GM18507 (cell line): ENCODE results near the gene ELMOD3.
"Not testable (repeated sequence)": the region's sequence is repeated elsewhere in the genome, so short reads cannot be mapped to it uniquely, and the experiment has no call there.

Experiments used
- DNase-seq: peaks from one replicate; pipeline ENCODE4 v3.0.0; 2011; ENCODE audit warnings: low read depth; ENCODE audit not compliant: insufficient read length; ENCODE audit errors: extremely low spot score
- FAIRE-seq: peaks from 2 replicates; lab custom pipeline; 2011; peaks lifted over from hg19 to GRCh38; lab: Jason Lieb, UNC

Gene ELMOD3

GRCh38 chr2:85327822-85328617 lies 26.5 kb upstream of the ELMOD3 start, which contains the start of gene TGOLN2:
TSS of gene TGOLN2 (minus strand) at chr2:85327989. CDS start at chr2:85327962, 27 bp downstream.
- FAIRE-seq (peak; percentile 79), DNase-seq (peak; percentile 97)

GRCh38 chr2:85329181-85329651 lies 25.4 kb upstream of the ELMOD3 start:
- FAIRE-seq (no peak), DNase-seq (no peak)

- not testable (repeated sequence) for FAIRE-seq
Measured at GRCh38 chr2:85329701-85330100, 24.9 kb upstream of the ELMOD3 start.

GRCh38 chr2:85330839-85331636 lies 23.5 kb upstream of the ELMOD3 start:
- no peak for DNase-seq
- no peak for FAIRE-seq

More at GRCh38 chr2:85329701-85330100, 24.9 kb upstream of the ELMOD3 start:
- DNase-seq, result not testable (repeated sequence)

GRCh38 chr2:85333877-85334276 lies 20.7 kb upstream of the ELMOD3 start:
- not testable (repeated sequence) for DNase-seq, FAIRE-seq

- FAIRE-seq, result no peak
- DNase-seq, result no peak
Measured at GRCh38 chr2:85334928-85335327, 19.6 kb upstream of the ELMOD3 start.

- no peak for FAIRE-seq
- DNase-seq, result no peak
Measured at GRCh38 chr2:85340034-85340892, 14.3 kb upstream of the ELMOD3 start.

GRCh38 chr2:85341269-85342029 lies 13.1 kb upstream of the ELMOD3 start:
- DNase-seq, result no peak
- no peak for FAIRE-seq

- DNase-seq, result no peak
- no peak for FAIRE-seq
Measured at GRCh38 chr2:85342156-85342555, 12.4 kb upstream of the ELMOD3 start.

GRCh38 chr2:85343207-85343895 lies 11.2 kb upstream of the ELMOD3 start:
- DNase-seq, FAIRE-seq: not testable (repeated sequence)

GRCh38 chr2:85344356-85344954 lies 10.1 kb upstream of the ELMOD3 start:
- FAIRE-seq (no peak), DNase-seq (no peak)

GRCh38 chr2:85347599-85347998 lies 7.0 kb upstream of the ELMOD3 start:
- FAIRE-seq (no peak), DNase-seq (no peak)

GRCh38 chr2:85353876-85354285 lies 688 bp upstream of the ELMOD3 start:
- no peak for FAIRE-seq
- no peak for DNase-seq

- DNase-seq (no peak), FAIRE-seq (no peak)
Measured at GRCh38 chr2:85355073-85355410, 473 bp downstream of the ELMOD3 start.

- no peak for DNase-seq
- FAIRE-seq, result no peak
Measured at GRCh38 chr2:85355521-85355920, 952 bp downstream of the ELMOD3 start.

- FAIRE-seq (no peak), DNase-seq (no peak)
Measured at GRCh38 chr2:85356186-85356585, 1.6 kb downstream of the ELMOD3 start.

- DNase-seq, result no peak
- FAIRE-seq, result no peak
Measured at GRCh38 chr2:85357736-85358135, 3.2 kb downstream of the ELMOD3 start.
